SH-SY5Y (cell line): ENCODE data around the gene GRIN2B.

Source experiments
- GATA2 ChIP-seq: IDR thresholded peaks from 2 replicates; pipeline ENCODE4 v1.6.1; 2011; ENCODE audit warnings: mild to moderate bottlenecking, low read depth, low read length
- GATA3 ChIP-seq: IDR thresholded peaks from 2 replicates; pipeline ENCODE4 v1.6.1; 2011; ENCODE audit warnings: low read depth, mild to moderate bottlenecking, low read length, moderate library complexity

DNA sequence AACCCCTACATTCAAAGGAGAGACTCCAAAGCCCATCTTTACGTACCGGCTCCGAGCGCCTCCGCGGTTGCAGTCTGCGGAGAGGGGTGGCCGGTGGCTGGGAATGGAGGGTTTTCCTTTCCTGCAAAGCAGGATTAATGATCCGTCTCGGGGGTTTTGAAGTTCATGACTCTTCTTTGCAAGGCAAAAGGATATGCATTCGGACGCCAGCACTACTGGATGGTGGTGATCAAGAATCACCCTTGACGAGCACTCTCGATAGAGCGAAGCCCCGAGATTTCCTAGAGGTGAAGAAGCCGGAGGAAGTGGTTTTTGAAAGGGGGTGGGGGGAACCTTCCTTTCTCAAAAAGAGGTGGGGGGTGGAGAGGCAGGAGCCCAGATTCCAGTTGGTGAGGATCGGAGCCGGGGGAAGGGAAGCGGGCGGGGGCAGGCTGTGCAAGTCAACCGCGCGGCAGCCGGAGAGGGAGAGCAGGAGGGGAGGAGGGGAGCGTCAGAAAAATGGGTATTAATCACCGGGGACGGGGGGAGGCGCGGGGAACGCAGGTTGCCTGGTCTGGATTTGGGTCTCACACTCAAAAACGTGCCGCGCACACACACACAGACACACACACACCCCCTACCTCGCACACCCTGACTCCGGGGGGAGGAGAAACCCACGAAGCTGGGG, at the start of gene GRIN2B:
- TF ChIP-seq GATA2 (no peak), GATA3 (no peak)
